ENCODE data around the gene PRKAR1A. TPM values are rescaled to one million over a fixed set of nuclear protein-coding genes. Genes with fewer than 3 reads are reported as not detected.

The PRKAR1A gene
- total and polyA plus RNA-seq, 9 donors = 137 to 501 (median 375) TPM

DNA sequence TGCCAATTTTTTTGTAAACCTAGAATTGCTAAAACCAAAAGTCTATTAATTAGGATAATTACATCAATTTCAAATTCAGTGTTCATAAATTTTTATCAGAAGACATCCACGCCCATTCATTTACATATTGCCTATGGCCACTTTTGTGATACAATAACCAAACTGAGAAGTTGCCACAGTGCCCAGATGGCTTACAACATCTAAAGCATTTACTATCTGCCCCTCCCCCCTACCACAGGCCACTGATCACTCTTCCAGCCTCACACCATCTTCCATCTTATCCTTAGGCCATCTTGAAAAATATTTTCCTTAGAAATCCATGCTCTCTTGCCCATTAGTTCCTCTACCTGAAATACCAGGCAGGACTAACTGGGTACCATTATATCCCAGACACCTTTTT, 6.3 kb upstream of the PRKAR1A start:
- DNase-seq = no peak
- WGBS, 3 donors = 91 to 100% (median 98%) methylated on average over 1 of the region's 1 CpG
- H3K27ac ChIP-seq = no peak overlapping the region
- no peaks in the 10 kb centered on the region for H3K9me3 ChIP-seq
- H3K27me3 ChIP-seq = no peaks in the 10 kb centered on the region
- H3K4me1 ChIP-seq (ENCODE audit: insufficient read depth) = peaks cover 1% of the 10 kb centered on the region
- no peaks in the 10 kb centered on the region for H3K36me3 ChIP-seq
- H3K4me3 ChIP-seq = no peak overlapping the region
- TF ChIP-seq EP300 (IDR thresholded peaks at IDR 0.05) = no peak
- TF ChIP-seq POLR2A (IDR thresholded peaks at IDR 0.05) = no peak
- TF ChIP-seq, protein P1, sequence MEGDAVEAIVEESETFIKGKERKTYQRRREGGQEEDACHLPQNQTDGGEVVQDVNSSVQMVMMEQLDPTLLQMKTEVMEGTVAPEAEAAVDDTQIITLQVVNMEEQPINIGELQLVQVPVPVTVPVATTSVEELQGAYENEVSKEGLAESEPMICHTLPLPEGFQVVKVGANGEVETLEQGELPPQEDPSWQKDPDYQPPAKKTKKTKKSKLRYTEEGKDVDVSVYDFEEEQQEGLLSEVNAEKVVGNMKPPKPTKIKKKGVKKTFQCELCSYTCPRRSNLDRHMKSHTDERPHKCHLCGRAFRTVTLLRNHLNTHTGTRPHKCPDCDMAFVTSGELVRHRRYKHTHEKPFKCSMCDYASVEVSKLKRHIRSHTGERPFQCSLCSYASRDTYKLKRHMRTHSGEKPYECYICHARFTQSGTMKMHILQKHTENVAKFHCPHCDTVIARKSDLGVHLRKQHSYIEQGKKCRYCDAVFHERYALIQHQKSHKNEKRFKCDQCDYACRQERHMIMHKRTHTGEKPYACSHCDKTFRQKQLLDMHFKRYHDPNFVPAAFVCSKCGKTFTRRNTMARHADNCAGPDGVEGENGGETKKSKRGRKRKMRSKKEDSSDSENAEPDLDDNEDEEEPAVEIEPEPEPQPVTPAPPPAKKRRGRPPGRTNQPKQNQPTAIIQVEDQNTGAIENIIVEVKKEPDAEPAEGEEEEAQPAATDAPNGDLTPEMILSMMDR (IDR thresholded peaks at IDR 0.05) = no peak
- intact Hi-C loops (cut with DNase I) = no loop called here

DNA sequence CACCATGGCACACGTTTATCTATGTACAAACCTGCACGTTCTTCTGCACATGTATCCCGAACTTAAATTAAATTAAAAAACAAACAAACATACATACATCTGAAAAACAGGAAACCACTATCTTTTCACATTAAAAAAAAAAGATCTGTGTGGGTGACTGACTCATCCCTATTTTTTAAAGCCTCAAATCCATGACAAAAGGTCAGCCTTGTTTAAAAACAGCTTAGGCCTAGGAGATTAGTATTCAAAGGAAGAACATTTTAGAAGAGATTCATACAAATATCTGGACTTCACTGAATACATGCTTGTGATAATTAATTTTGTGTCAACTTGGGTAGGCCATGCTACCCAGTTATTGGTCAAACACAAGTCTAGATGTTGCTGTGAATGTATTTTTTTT, 4.7 kb upstream of the PRKAR1A start:
- TF ChIP-seq POLR2A (IDR thresholded peaks at IDR 0.05) (no peak), EP300 (IDR thresholded peaks at IDR 0.05) (no peak)
- TF ChIP-seq, protein P1 (IDR thresholded peaks at IDR 0.05) = no peak
- Histone ChIP-seq H3K27ac (no peak overlapping the region), H3K36me3 (no peaks in the 10 kb centered on the region), H3K27me3 (no peaks in the 10 kb centered on the region), H3K9me3 (no peaks in the 10 kb centered on the region), H3K4me3 (no peak overlapping the region), H3K4me1 (ENCODE audit: insufficient read depth) (peaks cover 1% of the 10 kb centered on the region)
- no peak for DNase-seq
- WGBS, 3 donors = 40 to 64% (median 52%) methylated on average over 3 of the region's 3 CpGs
- intact Hi-C loops (cut with DNase I) = no loop called here

DNA sequence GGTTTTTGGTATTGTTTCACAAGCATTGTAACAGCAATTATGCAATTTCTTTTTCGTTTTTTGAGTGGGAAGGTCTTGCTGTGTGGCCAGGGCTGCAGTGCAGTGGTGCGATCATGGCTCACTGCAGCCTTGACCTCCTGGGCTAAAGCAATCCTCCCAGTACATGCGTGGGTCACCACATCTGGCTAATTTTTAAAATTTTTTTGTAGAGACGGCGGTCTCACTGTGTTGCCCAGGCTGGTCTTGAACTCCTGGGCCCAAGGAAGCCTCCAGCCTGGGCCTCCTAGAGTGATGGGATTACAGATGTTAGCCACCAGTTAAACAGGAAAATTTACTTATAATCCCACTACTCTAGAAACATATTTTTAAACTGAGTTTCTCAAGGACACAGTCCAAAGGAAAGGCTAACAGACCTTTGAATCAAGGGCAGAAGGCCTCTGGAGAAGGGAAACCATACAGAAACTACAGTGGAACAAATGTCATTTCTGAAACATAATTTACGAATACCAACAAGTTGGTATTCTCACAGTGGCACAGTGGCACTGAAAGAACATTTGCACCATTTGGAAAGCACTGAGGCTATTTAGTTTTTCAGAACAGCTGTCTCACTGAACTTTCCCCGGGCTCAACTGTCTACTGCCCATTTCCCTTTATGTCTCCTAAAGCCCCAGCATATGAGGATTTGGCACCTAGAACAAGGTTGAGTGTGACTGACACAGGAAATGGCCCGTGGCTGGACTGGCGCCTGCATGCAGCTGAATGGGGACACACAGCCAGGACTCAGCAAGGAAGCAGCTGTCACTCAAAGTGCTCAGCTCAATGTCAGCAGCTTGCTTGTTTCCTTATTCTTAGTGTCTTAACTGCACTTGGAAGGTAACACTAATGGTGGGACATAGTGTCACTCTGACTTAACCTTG, 2.8 kb upstream of the PRKAR1A start:
- peak overlapping the region in 1 of 2 donors; percentile 4 for H3K27ac ChIP-seq

DNA sequence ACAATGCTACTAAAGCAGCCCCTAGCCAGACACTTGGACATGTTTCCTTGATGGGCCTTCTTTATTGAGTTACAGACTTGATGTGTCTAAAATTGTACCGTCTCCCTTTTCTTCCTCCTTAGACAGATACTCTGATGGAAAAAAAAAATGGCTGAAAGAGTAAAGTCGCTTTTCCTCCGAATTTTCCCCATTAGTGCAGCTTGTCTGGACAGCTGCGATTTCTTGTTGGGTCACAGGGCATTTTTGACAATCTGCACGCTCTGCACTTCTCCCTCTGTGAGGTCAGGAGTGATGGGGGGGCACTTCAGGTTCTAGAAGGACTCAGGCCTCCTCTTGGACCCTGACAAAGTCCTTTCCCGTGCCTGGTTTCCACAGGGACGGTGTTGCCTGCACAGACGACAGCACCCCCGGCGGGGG, 968 bp upstream of the PRKAR1A start:
- H3K9me3 ChIP-seq = no peaks in the 10 kb centered on the region
- H3K4me3 ChIP-seq = peak overlapping the region; percentile 87
- no peaks in the 10 kb centered on the region for H3K36me3 ChIP-seq
- intact Hi-C loops (cut with DNase I) = loop anchor here in 2 of 4 donors (5.0 kb wide), 2 partner anchors 44 to 54 kb away; partner anchors contain the start of gene WIPI1 (in 1 of the 2)
- TF ChIP-seq, protein P1 (IDR thresholded peaks at IDR 0.05) = peak in 1 of 3 donors; percentile 19
- no peak for TF ChIP-seq EP300 (IDR thresholded peaks at IDR 0.05)
- H3K4me1 ChIP-seq (ENCODE audit: insufficient read depth) = peaks cover 5% of the 10 kb centered on the region
- 2 to 5% (median 3%) methylated on average over 7 to 10 of the region's 10 CpGs for WGBS, 3 donors
- H3K27me3 ChIP-seq = no peaks in the 10 kb centered on the region
- H3K27ac ChIP-seq = peak overlapping the region; percentile 92 to 99
- no peak for DNase-seq

More for the DNA sequence above, 2.8 kb upstream of the PRKAR1A start:
- Histone ChIP-seq H3K4me3 (no peak overlapping the region), H3K27me3 (no peaks in the 10 kb centered on the region), H3K9me3 (no peaks in the 10 kb centered on the region), H3K36me3 (no peaks in the 10 kb centered on the region), H3K4me1 (ENCODE audit: insufficient read depth) (peaks cover 1% of the 10 kb centered on the region)
- DNase-seq = peak in 4 of 5 donors; percentile 44 to 64 (median 56)
- TF ChIP-seq EP300 (IDR thresholded peaks at IDR 0.05) (no peak), POLR2A (IDR thresholded peaks at IDR 0.05) (no peak)
- TF ChIP-seq, protein P1 (IDR thresholded peaks at IDR 0.05) = no peak
- 41 to 52% (median 46%) methylated on average over 9 of the region's 9 CpGs for whole genome bisulfite sequencing, 3 donors
- intact Hi-C loops (cut with DNase I) = loop anchor here in 2 of 4 donors (5.0 kb wide), 2 partner anchors 42 to 52 kb away; partner anchors contain the start of gene WIPI1 (in 1 of the 2)
